ENCODE results near the gene RFX3.
"Not testable (repeated sequence)": the region's sequence is repeated elsewhere in the genome, so short reads cannot be mapped to it uniquely, and the experiment has no call there.

Gene RFX3

GRCh38 chr9:3359048-3359692 lies 166.6 kb downstream of the RFX3 start:
- no peak for DNase-seq (ENCODE audit: low read depth, low spot score)

- DNase-seq (ENCODE audit: low read depth, low spot score): no peak
These were observed 177.6 kb downstream of the RFX3 start for GRCh38 chr9:3348169-3348568.

- no peak for DNase-seq (ENCODE audit: low read depth, low spot score)
These were observed 179.3 kb downstream of the RFX3 start for GRCh38 chr9:3346549-3346948.

GRCh38 chr9:3343671-3344070 lies 182.1 kb downstream of the RFX3 start:
- DNase-seq (ENCODE audit: low read depth, low spot score): no peak

- no peak for DNase-seq (ENCODE audit: low read depth, low spot score)
These were observed 183.5 kb downstream of the RFX3 start for GRCh38 chr9:3342159-3342777.

GRCh38 chr9:3337515-3338225 lies 188.1 kb downstream of the RFX3 start:
- DNase-seq (ENCODE audit: low read depth, low spot score): no peak

GRCh38 chr9:3336951-3337350 lies 188.8 kb downstream of the RFX3 start:
- DNase-seq (ENCODE audit: low read depth, low spot score): no peak

- no peak for DNase-seq (ENCODE audit: low read depth, low spot score)
These were observed 193.0 kb downstream of the RFX3 start for GRCh38 chr9:3332802-3333201.

GRCh38 chr9:3331801-3332200 lies 194.0 kb downstream of the RFX3 start:
- no peak for DNase-seq (ENCODE audit: low read depth, low spot score)

- DNase-seq (ENCODE audit: low read depth, low spot score): no peak
These were observed 194.9 kb downstream of the RFX3 start for GRCh38 chr9:3330792-3331420.

- no peak for DNase-seq (ENCODE audit: low read depth, low spot score)
These were observed 196.4 kb downstream of the RFX3 start for GRCh38 chr9:3329361-3329760.

- DNase-seq (ENCODE audit: low read depth, low spot score): no peak
These were observed 202.1 kb downstream of the RFX3 start for GRCh38 chr9:3323714-3324113.

- no peak for DNase-seq (ENCODE audit: low read depth, low spot score)
These were observed 204.6 kb downstream of the RFX3 start for GRCh38 chr9:3321186-3321585.

- DNase-seq (ENCODE audit: low read depth, low spot score): not testable (repeated sequence)
These were observed 213.2 kb downstream of the RFX3 start for GRCh38 chr9:3312595-3312994.

GRCh38 chr9:3308609-3309008 lies 217.2 kb downstream of the RFX3 start:
- no peak for DNase-seq (ENCODE audit: low read depth, low spot score)

GRCh38 chr9:3304388-3304787 lies 221.4 kb downstream of the RFX3 start:
- DNase-seq (ENCODE audit: low read depth, low spot score): not testable (repeated sequence)

GRCh38 chr9:3299872-3300271 lies 225.9 kb downstream of the RFX3 start:
- no peak for DNase-seq (ENCODE audit: low read depth, low spot score)

- DNase-seq (ENCODE audit: low read depth, low spot score): no peak
These were observed 229.3 kb downstream of the RFX3 start for GRCh38 chr9:3296536-3296935.

GRCh38 chr9:3292311-3292710 lies 233.5 kb downstream of the RFX3 start:
- DNase-seq (ENCODE audit: low read depth, low spot score): no peak

GRCh38 chr9:3290231-3290840 lies 235.5 kb downstream of the RFX3 start:
- DNase-seq (ENCODE audit: low read depth, low spot score): no peak

GRCh38 chr9:3288686-3289085 lies 237.1 kb downstream of the RFX3 start:
- no peak for DNase-seq (ENCODE audit: low read depth, low spot score)

All from activated naive CD8-positive, alpha-beta T cell treated with anti-CD3 and anti-CD28 coated beads, Interleukin-2, amount 50 U/mL, for 16 hours (primary cell).